K562 (cell line): ENCODE measurements around the gene IKBKE. TPM values are rescaled to one million over a fixed set of nuclear protein-coding genes. Genes with fewer than 3 reads are reported as not detected.

Experiments used
- CBX1 ChIP-seq: sonication (generic); IDR thresholded peaks from 2 replicates; pipeline ENCODE4 v1.6.1; 2016; ENCODE audit warnings: antibody characterized with exemption, low read depth, mild to moderate bottlenecking
- KDM2B ChIP-seq: fragments of 250-450 bp; sonication (Bioruptor Pico); IDR thresholded peaks from 2 replicates; pipeline ENCODE4 v1.8.0; 2021; ENCODE audit warnings: mild to moderate bottlenecking, moderate library complexity
- PTTG1 ChIP-seq: fragments of 450-650 bp; IDR thresholded peaks from 2 replicates; pipeline ENCODE4 v1.6.1; 2016; ENCODE audit warnings: low read depth, mild to moderate bottlenecking, missing genetic modification characterization, missing compliant biosample characterization
- ZNF316 ChIP-seq: fragments of 450-650 bp; IDR thresholded peaks from 2 replicates; pipeline ENCODE4 v1.6.1; 2016
- polyA plus RNA-seq, 8 experiments: library from polyadenylated mRNA; depleted of rRNA in 4 of 8; stranded (reverse) in 5 of 8; unstranded in 3 of 8; fragments of >200 nt; fragmentation: Nextera tagmentation in 2 of 8; fragmentation: Illumina TruSeq in 1 of 8; extraction: Ambion mirVana in 2 of 8; extraction: Trizol in 1 of 8; gene quantifications; 2 replicates each; pipeline versions ENCODE4 v1.2.1 to v1.2.3, GENCODE V29; 2011 to 2014; ENCODE audit warnings: inconsistent platforms in 1 of 8, missing spikeins in 1 of 8
- total RNA-seq, 7 experiments: library from RNA; depleted of rRNA in 6 of 7; stranded (reverse); fragments of >200 nt in 6 of 7; fragmentation: Illumina TruSeq in 2 of 7; extraction: Trizol in 2 of 7; gene quantifications; 2 replicates each; pipeline versions ENCODE4 v1.2.1 to v1.2.3, GENCODE V29; 2011 to 2021; ENCODE audit warnings: low replicate concordance in 1 of 7
- TF ChIP-seq, protein P1 (sequence below): fragments of 450-650 bp; IDR thresholded peaks from 2 replicates; pipeline ENCODE4 v1.6.1; 2016; ENCODE audit warnings: mild to moderate bottlenecking, moderate library complexity
- TF ChIP-seq, protein P2 (sequence below), 2 experiments: IDR thresholded peaks; 2 replicates each; pipeline ENCODE4 v1.6.1; 2011; ENCODE audit warnings: borderline replicate concordance in 1 of 2, control low read depth in 1 of 2, low read depth in 1 of 2, low read length in 1 of 2, mild to moderate bottlenecking in 1 of 2, mixed read lengths in 1 of 2, moderate library complexity in 1 of 2; ENCODE audit not compliant: insufficient read depth in 1 of 2, insufficient read length in 1 of 2, poor library complexity in 1 of 2, severe bottlenecking in 1 of 2; ENCODE audit errors: extremely low read depth in 1 of 2
- TF ChIP-seq, protein P3 (sequence below): fragments of 450-650 bp; formaldehyde crosslinking; conservative IDR thresholded peaks from 2 replicates; pipeline ENCODE4 v1.4.0; 2022; ENCODE audit warnings: mild to moderate bottlenecking, missing genetic modification characterization
- TF ChIP-seq, protein P4 (sequence below): sonication (generic); formaldehyde crosslinking; IDR thresholded peaks from 2 replicates; pipeline ENCODE4 v1.8.1; 2023; ENCODE audit warnings: mild to moderate bottlenecking, missing genetic modification reagents

Gene IKBKE
- total and polyA plus RNA-seq, 9 of the 15 experiments (the other 6 are each of a cell fraction or from before 2014, with no cell fraction given), result 2.3 to 9.0 (median 4.8) TPM

DNA sequence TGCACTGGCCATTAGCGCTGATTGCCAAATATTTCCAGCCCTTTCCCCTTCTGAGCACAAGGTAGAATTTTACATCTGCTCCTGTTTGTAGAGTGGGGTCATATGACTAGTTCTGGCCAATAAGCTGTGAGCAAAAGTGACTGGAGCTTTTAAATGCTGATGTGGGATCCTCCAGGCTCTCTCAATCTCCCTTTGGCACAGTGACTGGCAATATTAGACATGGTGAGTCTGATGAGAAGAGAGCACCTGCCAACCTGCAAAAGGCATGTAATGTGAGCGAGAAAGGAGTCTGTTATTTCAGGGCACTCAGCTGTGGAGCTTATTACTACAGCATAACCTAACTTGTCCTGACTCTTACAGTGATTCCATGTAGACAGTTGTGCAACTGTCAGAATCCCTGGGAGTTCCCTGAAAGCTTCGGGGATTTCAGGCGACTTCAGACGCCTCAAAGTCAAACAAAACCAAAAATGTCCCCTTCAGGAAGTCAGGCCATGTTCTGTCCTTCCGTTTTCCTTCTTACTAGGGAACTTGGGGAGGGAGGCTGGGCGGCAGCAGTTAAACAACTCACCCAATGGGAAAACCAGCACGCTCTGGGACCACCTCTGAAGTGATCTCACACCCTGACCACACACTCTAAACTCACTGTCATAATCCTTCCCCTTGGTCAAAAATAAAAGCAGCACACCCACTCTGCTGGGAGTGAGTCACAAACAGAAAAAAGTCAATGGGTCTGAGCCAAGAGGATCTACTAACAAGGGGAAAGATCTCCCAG lies 33.5 kb downstream of the IKBKE start (continued):
- TF ChIP-seq, protein P1, sequence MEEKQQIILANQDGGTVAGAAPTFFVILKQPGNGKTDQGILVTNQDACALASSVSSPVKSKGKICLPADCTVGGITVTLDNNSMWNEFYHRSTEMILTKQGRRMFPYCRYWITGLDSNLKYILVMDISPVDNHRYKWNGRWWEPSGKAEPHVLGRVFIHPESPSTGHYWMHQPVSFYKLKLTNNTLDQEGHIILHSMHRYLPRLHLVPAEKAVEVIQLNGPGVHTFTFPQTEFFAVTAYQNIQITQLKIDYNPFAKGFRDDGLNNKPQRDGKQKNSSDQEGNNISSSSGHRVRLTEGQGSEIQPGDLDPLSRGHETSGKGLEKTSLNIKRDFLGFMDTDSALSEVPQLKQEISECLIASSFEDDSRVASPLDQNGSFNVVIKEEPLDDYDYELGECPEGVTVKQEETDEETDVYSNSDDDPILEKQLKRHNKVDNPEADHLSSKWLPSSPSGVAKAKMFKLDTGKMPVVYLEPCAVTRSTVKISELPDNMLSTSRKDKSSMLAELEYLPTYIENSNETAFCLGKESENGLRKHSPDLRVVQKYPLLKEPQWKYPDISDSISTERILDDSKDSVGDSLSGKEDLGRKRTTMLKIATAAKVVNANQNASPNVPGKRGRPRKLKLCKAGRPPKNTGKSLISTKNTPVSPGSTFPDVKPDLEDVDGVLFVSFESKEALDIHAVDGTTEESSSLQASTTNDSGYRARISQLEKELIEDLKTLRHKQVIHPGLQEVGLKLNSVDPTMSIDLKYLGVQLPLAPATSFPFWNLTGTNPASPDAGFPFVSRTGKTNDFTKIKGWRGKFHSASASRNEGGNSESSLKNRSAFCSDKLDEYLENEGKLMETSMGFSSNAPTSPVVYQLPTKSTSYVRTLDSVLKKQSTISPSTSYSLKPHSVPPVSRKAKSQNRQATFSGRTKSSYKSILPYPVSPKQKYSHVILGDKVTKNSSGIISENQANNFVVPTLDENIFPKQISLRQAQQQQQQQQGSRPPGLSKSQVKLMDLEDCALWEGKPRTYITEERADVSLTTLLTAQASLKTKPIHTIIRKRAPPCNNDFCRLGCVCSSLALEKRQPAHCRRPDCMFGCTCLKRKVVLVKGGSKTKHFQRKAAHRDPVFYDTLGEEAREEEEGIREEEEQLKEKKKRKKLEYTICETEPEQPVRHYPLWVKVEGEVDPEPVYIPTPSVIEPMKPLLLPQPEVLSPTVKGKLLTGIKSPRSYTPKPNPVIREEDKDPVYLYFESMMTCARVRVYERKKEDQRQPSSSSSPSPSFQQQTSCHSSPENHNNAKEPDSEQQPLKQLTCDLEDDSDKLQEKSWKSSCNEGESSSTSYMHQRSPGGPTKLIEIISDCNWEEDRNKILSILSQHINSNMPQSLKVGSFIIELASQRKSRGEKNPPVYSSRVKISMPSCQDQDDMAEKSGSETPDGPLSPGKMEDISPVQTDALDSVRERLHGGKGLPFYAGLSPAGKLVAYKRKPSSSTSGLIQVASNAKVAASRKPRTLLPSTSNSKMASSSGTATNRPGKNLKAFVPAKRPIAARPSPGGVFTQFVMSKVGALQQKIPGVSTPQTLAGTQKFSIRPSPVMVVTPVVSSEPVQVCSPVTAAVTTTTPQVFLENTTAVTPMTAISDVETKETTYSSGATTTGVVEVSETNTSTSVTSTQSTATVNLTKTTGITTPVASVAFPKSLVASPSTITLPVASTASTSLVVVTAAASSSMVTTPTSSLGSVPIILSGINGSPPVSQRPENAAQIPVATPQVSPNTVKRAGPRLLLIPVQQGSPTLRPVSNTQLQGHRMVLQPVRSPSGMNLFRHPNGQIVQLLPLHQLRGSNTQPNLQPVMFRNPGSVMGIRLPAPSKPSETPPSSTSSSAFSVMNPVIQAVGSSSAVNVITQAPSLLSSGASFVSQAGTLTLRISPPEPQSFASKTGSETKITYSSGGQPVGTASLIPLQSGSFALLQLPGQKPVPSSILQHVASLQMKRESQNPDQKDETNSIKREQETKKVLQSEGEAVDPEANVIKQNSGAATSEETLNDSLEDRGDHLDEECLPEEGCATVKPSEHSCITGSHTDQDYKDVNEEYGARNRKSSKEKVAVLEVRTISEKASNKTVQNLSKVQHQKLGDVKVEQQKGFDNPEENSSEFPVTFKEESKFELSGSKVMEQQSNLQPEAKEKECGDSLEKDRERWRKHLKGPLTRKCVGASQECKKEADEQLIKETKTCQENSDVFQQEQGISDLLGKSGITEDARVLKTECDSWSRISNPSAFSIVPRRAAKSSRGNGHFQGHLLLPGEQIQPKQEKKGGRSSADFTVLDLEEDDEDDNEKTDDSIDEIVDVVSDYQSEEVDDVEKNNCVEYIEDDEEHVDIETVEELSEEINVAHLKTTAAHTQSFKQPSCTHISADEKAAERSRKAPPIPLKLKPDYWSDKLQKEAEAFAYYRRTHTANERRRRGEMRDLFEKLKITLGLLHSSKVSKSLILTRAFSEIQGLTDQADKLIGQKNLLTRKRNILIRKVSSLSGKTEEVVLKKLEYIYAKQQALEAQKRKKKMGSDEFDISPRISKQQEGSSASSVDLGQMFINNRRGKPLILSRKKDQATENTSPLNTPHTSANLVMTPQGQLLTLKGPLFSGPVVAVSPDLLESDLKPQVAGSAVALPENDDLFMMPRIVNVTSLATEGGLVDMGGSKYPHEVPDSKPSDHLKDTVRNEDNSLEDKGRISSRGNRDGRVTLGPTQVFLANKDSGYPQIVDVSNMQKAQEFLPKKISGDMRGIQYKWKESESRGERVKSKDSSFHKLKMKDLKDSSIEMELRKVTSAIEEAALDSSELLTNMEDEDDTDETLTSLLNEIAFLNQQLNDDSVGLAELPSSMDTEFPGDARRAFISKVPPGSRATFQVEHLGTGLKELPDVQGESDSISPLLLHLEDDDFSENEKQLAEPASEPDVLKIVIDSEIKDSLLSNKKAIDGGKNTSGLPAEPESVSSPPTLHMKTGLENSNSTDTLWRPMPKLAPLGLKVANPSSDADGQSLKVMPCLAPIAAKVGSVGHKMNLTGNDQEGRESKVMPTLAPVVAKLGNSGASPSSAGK, result peak; percentile 69; the same call in 1 of the 2 replicates
- TF ChIP-seq, protein P2, sequence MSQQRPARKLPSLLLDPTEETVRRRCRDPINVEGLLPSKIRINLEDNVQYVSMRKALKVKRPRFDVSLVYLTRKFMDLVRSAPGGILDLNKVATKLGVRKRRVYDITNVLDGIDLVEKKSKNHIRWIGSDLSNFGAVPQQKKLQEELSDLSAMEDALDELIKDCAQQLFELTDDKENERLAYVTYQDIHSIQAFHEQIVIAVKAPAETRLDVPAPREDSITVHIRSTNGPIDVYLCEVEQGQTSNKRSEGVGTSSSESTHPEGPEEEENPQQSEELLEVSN (IDR thresholded peaks at IDR 0.05; ENCODE audit: borderline replicate concordance in 1 of 2, extremely low read depth in 1 of 2, insufficient read depth in 1 of 2, insufficient read length in 1 of 2, low read depth in 1 of 2, low read length in 1 of 2, poor library complexity in 1 of 2, severe bottlenecking in 1 of 2), result peak in 1 of 2 experiments; percentile 74
- TF ChIP-seq ZNF316 (peak; percentile 71), PTTG1 (tag) (no peak), CBX1 (peak; percentile 77; the same call in 1 of the 2 replicates), KDM2B (CRISPR knock-in tag) (no peak)
- TF ChIP-seq, protein P3, sequence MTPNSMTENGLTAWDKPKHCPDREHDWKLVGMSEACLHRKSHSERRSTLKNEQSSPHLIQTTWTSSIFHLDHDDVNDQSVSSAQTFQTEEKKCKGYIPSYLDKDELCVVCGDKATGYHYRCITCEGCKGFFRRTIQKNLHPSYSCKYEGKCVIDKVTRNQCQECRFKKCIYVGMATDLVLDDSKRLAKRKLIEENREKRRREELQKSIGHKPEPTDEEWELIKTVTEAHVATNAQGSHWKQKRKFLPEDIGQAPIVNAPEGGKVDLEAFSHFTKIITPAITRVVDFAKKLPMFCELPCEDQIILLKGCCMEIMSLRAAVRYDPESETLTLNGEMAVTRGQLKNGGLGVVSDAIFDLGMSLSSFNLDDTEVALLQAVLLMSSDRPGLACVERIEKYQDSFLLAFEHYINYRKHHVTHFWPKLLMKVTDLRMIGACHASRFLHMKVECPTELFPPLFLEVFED, result peak; percentile 80; the same call in 1 of the 2 replicates
- TF ChIP-seq, protein P4, sequence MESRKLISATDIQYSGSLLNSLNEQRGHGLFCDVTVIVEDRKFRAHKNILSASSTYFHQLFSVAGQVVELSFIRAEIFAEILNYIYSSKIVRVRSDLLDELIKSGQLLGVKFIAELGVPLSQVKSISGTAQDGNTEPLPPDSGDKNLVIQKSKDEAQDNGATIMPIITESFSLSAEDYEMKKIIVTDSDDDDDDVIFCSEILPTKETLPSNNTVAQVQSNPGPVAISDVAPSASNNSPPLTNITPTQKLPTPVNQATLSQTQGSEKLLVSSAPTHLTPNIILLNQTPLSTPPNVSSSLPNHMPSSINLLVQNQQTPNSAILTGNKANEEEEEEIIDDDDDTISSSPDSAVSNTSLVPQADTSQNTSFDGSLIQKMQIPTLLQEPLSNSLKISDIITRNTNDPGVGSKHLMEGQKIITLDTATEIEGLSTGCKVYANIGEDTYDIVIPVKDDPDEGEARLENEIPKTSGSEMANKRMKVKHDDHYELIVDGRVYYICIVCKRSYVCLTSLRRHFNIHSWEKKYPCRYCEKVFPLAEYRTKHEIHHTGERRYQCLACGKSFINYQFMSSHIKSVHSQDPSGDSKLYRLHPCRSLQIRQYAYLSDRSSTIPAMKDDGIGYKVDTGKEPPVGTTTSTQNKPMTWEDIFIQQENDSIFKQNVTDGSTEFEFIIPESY (CRISPR knock-in tag), result peak; percentile 38; the same call in 1 of the 2 replicates
